HG03108 (cell line): ENCODE data around the gene GEN1.

Experiments
- ATAC-seq: cut with Tn5 transposase; IDR thresholded peaks from one replicate; pipeline ENCODE4 v1.9.1; 2021; ENCODE audit warnings: moderate library complexity; ENCODE audit not compliant: unreplicated experiment

The GEN1 gene

DNA sequence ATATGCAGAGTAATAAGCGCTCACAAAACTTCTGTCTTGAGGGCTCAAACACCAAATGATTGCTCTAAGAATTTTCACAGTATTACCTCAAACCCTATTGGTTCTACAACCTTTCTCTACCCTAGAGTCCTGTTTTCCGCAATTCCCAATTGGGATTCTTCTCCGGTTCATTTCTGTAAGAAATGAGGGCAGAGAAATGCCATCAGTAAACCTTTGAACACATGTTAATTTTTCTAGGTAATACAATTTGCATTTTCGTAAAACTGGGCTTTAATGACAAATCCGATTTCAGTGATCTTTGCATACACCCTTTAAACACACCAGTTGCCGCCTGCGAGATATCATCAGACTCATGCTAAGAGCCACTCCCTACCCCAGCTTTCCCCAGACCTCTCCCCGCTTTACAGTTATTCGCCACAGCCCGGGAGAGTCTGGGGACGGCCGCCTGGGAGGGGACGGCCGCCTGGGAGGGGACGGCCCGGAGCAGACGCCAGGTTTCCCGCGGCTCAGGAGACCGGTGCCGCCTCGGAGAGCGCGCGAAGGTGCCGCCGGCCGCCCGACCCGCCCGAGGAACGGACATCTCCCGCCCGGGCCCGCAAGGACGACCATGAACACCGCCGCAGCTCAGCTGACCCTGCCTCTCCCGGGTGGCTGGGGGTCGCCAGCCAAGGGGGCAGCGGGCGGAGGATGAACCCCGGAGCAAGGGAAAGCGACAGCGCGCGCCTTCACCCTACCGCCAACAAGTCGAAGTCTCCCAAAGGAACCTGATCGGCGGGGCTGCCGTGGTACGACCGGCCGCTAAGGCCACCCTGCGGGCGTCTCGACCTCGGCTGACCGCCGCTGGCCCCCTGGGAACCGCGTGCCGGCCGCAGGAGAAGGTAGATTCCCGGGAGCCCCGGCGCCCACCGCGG lies 791 bp upstream of the GEN1 start:
- ATAC-seq = peak; percentile 32

DNA sequence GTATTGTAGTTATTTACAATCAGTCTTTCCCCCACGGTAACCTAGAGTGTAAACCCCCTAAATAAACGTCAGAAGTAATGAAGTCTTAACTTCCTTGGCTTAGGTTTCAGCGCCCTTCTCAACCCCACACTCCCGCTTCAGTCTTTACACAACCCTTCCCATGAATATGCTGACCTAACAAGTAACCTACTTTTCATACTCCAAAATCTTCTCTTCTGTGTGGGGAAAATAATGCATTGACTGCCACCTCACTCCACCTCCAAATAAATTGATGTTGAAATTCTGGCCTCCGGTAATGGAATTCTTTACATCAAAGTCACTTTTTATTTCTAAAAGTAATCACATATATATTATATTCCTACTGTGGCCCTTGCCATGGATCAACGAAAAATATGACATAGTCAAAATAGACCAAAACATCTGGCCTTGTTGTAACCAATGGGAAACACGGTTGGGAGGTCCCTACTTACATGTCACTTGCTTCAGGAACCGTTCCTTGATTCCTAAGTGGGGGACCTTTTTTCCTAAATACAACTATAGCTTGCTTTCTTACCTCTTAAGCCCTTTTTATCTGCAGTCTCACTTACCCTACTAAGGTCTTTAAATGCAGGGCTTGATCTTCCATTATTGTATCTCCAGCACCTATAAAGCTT lies 961 bp downstream of the GEN1 start:
- no peak for ATAC-seq

DNA sequence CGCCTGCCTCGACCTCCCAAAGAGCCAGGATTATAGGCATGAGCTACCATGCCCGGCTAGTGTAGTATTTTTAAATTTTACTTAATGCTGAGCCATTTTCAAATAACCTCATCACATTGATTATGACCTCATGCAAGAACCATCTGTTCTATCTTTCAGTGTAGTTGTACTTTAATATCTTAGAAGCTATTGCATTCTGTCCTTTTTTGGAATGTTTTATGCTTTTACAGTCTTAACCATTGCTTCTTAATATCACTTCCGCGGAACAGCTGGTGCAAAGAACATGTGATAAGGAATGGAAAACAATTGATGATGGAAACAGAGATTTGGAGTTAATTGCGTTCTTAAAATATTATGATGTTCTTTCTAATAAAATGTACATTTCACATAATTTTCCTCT lies 2.7 kb downstream of the GEN1 start:
- ATAC-seq = no peak

DNA sequence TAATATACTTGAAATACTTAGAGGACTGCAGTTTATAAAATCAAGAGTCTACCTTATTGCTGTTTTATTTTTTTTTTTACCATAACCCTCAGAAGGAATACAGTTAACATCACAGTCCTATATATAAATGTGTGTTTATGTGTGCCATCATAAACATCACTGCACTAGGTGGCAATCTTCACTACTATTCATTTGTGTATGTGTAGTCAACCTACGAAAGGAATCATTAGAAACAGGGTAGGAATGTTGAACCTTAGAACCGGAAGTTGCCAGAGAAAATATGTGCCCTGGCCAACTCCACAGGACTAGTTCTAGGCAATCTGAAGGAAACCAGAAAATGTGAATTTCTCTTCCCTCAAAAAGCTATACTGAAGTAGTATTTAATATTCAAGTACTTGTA lies 3.4 kb downstream of the GEN1 start:
- no peak for ATAC-seq

DNA sequence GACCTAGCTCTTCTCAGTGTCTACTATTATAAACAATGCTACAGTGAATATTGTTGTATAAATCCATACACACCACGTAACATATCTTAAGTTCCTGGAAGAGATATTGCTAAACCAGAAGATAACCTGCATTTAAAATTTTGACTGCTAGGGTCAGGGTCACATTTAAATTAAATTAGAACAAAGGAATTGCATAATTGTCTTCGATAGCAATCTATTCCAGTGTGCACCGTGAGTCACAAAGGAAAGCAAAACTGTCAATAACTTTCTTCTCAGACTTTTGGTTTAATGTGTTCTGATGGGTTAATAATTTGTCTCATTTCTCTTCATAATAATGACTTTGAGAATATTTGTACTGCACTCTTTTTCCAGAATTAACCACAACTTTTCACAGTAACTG lies 4.2 kb downstream of the GEN1 start:
- no peak for ATAC-seq

DNA sequence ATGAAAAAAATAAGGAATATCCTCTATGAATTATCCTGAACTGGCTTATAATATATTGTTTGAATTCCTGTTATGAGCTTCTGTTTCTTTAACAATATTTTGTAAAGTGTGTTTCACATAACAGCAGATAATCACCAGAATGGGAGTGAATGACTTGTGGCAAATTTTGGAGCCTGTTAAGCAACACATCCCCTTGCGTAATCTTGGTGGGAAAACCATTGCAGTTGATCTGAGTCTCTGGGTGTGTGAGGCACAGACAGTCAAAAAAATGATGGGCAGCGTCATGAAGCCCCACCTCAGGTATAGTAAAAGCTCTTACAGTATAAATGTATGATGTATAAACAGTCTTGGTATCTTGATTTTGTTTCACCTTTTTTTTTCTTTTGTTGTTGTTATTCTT lies 5.9 kb downstream of the GEN1 start:
- no peak for ATAC-seq

DNA sequence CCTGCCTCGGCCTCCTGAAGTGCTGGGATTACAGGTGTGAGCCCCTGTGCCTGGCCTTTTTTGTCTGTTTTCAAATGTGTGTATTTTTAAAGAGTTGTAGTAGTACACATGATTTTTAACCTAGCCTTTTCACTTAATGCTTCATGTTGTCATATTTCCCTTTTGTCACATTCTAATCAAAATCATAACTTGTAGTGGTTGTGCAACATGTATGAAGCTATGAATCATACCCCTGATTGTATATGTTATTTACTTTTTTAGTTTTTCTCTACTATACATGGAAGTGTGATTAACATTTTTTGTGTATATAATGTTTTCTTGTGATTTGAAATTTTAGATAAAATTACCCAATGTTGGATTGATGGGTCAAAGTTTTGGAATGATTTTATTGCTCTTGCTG lies 8.5 kb downstream of the GEN1 start:
- ATAC-seq = no peak

DNA sequence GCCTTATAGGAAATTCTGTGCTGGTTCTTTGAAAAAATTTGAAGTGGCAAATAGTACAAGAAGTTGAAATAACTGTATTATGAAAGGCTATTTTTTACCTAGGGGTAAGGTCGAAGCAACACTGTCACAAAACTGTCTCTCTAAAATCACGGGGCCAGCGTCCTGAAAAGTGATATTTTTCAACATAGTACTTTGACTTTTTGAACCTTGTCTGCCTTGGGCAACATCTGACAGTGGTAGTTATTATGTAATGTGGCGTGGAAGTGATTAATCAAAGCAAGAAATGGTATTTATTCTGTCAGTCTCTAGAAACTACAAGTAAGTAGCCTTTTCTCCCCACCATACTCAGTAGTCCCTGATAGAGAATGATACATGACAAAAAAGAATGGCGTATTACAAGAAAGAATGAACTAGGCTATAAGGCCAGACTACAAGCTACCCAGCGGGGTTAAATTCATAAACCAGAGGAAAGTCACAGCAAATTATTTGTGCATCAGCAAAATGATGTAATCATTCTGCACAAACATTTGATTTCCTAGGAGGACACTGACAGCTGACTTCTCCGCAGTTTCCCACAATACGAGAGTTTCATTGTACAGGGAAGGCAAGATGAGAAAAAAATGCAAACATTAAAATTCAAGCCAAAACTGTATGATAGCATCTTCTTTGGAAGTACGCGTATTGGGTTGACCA lies 9.8 kb downstream of the GEN1 start:
- ATAC-seq = no peak

DNA sequence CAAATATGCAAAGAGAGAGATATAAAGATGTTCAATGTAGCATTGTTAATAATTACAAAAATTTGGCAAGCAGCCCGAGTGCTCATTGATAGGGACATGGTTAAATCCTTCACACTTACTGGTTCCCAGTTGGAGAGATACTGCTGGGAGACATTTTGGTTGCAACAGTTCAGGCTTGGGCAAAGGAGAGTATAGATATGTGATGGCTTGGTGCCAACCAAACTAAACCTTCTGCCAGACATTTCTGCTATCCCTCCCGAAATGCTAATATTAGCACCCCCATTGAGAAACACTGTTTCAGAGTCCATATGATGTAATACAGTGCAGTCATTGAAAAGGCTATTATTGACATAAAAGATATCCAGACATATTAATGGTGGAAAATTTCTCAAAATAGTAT lies 11.5 kb downstream of the GEN1 start:
- no peak for ATAC-seq

DNA sequence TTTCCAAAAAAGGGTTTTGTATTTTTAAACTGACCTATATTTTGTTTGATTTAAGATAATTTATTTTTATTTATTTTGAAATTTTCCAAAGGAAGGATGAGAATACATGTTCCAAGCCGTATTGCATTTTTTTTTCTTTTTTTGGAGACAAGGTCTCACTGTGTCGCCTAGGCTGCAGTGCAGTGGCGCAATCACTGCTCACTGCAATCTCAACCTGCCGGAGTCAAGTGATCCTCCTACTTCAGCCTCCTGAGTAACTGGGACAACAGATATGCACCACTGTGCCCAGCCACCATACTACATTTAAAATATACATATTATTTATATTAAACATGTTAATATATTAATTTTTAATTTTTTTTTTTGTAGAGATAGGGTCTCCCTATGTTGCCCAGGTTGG lies 15.0 kb downstream of the GEN1 start:
- ATAC-seq = no peak

DNA sequence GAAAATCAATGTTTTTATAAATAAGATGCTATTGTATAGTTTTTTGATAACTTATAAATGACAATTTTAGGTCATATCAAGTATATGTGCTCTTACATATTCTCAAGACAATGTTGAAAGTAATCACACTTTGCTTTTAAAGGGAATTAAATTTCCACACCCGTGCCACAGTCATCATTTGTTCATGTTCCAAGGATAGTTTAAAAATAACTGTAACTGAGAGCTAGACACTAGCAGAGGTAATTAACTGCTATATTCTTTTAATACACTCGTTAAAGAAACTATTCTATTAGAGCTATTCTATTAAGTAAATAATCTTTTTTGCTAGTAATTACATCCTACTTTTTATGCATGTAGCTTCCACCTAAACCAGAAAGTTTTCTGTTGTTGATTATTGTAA lies 18.0 kb downstream of the GEN1 start:
- ATAC-seq = no peak

DNA sequence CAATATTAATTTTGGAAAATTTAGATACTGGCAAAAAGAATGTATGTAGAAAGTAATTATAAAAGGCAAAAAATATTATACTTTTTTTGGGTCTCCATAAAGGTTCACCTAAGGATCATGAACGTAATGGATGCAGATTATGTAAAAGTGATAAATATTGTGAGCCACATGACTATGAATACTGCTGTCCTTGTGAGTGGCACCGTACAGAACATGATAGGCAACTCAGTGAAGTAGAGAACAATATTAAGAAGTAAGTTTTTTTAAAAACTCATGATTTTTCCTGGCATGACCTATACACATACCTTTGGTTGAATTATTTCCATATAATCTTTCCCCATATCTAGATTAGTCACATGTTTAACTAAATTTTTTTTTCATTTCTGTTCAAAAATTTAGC lies 18.6 kb downstream of the GEN1 start:
- ATAC-seq = no peak

DNA sequence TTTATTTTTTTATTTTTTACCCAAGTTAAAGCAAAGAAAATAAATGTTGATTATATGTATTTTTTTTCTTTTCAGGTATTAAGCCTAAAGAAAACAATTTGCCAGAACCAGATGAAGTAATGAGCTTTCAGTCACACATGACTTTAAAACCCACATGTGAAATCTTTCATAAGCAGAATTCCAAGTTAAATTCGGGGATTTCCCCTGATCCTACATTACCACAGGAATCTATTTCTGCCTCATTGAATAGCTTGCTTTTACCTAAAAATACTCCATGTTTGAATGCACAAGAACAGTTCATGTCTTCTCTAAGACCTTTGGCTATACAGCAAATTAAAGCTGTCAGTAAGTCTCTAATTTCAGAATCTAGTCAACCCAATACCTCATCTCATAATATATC lies 26.6 kb downstream of the GEN1 start:
- ATAC-seq = no peak

DNA sequence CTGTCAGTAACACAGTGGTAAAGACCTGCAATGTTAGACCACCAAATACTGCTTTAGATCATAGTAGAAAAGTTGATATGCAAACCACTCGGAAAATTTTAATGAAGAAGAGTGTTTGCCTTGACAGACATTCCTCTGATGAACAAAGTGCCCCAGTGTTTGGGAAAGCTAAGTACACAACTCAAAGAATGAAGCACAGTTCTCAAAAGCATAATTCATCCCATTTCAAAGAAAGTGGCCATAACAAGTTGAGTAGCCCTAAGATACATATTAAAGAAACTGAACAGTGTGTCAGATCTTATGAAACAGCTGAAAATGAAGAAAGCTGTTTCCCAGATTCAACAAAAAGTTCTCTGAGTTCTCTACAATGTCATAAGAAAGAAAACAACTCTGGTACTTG lies 27.5 kb downstream of the GEN1 start:
- no peak for ATAC-seq

DNA sequence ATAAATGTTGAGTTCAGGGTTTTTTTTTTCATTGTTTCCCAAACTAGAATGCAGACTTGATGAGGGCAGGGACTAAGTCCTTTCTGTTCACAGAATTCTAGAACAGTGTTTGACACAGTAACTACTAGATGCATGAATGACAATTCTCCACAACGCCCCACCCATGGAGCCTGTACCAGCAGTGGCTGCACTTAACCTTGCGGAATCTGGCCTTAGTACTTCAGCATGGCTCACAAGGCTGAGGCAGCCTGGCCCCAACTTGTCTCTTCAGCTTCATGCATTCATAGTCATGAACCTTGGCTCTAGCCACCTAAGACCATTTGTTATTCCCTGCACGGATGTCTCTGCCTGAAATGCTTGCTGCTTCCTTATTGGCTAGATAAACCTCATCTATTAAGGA lies 32.8 kb downstream of the GEN1 start:
- ATAC-seq = no peak

DNA sequence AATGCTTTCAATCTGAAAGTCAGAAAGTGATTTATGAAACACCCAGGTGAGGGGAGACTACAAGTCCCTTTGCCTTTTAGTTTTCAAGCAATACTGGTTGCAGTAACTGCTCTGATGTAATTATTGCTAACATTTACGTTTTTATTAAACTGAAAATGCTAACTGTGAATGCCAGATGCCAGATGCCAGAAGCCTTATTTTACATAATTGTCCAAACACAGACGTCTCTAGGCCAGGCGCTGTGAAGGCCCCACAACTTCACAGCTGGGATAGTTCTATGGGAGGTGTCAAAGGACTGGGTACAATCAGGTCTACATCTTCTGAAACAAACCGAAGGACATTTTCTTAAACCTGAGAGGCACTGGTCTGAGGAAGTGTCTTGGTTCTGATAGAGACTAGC lies 34.8 kb downstream of the GEN1 start:
- ATAC-seq = no peak

DNA sequence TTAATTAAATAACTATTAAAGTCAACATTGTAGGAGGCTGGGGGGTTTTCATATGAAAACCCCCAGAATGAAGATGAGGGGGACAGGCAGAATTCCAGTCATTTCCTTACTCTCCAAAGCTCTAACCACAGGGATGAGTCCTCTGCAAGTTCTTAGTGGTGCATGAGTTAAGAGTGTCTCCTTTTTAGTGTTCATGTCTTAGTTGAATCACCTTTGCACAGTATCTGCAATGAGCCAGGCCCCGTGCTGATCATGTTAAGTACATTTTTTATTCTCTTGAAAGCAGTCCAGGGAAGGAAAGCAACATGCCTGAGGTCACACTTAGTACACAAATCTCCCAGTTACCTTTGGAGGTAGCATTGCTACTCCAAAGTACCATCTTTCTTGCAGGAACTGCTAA lies 36.6 kb downstream of the GEN1 start:
- no peak for ATAC-seq

DNA sequence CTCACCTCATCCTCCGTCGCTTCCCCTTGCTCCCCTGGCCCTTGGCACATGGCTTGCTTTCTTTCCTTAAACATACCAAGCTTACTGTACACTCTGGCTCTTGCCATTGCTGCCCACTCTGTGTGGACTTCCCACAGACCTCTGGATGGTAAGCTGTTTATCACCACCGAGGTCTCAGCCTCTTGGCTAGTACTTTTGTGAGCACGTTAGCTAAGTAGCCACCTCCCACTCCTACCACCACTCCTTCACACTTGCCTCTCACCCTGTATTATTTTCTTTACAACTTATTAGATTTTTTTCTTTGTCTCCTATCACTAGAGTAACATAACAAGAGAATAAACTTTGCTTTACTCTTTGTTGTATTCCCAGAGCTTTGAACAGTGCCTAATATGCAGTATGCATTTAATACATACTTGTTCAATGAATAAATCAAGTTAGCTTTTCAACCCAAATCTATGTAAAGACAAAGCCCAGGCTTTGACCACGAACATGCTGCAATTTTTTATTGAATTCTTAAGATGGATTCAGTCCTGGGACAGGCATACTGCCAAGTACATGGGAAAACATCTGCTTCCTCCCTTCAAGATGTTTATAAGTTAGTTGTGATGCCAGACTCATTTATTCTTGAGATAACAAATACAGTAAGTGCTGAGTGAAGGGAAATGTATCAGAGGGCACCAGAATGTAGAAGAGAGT lies 37.3 kb downstream of the GEN1 start:
- ATAC-seq = no peak

DNA sequence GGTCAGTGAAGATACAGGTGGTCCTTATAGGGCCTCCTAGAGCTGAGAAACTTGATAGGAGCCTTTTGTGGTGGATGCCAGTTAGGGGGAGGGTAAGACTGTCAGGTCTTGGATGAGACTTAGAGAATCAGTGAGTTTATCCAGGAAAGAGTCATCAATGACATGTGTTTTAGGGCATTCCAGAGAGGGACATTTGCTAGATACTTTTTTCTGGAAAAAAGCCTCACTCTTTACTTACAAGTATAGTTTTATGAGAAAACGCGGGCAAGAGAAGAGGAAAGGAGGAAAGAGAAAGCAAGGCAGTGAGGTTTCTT lies 37.8 kb downstream of the GEN1 start:
- no peak for ATAC-seq

DNA sequence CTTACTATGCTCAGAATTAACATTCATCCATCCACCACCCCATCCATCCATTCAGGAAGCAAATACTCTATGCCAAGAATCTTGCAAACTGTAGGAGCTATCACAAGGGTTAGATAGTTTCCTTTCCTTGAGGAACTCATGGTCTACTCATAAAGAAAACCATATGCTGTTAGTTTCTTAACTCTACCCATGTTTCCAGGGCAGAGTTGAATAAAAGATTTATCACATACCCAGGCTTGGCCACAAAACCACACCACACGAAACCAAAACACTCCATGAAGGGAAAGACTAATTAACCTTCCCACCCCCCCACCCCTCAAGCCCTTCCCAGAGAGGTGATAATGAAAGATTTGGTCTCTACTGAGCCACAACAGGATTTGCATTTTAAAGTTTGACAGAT lies 38.6 kb downstream of the GEN1 start:
- peak; percentile 37 for ATAC-seq

DNA sequence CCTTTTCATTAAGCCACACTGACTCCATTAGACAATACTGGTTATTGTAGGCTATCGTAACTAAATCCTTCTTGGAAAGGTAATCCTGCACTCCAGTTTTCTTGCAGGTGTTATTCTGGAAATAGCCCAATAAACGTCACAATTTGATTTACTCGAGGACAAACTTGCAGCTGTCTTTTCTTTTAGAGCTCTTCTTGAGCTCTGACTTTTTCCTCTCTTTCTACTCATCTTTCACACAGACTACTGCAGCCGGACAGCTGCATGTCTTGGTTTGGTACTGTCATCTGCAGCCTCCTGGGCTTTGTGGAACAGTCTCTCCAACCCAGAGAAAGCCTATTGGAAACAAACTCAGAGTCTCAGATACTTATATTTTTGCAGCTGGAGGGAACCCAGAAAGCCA lies 39.4 kb downstream of the GEN1 start:
- no peak for ATAC-seq
